ELR (cell line): ENCODE data around the gene ALOX12.
"Not testable (repeated sequence)": the region's sequence is repeated elsewhere in the genome, so short reads cannot be mapped to it uniquely, and the experiment has no call there.

ENCODE experiments used
- DNase-seq: peaks from one replicate; pipeline ENCODE4 v3.0.0-alpha.2; 2015; ENCODE audit warnings: low read depth

Gene ALOX12

GRCh38 chr17:7046127-7046724, 50.4 kb downstream of the ALOX12 start:
- peak; percentile 48 for DNase-seq

- not testable (repeated sequence) for DNase-seq
Observed at GRCh38 chr17:7046725-7047397, 51.0 kb downstream of the ALOX12 start.

DNA sequence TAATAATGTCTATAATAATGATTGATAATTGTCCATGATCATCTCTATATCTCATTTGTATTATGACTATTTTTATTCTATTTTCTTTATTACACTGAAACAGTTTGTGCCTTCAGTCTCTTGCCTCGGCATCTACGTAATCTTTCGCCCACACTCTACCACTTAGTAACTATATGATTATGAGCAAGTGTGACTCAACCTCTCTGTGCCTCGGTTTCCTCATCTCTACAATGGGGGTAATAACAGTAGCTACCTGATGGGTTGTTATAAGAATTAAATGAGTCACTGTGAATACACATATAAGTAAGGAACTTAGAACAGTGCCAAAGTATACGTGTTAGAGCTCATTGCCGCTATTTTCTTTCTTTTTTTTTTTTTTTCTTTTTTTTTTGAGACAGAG, 51.7 kb downstream of the ALOX12 start:
- no peak for DNase-seq

- DNase-seq, result peak; percentile 40
Observed at GRCh38 chr17:7048968-7049367, 53.1 kb downstream of the ALOX12 start.

GRCh38 chr17:7050583-7050982, 54.7 kb downstream of the ALOX12 start:
- not testable (repeated sequence) for DNase-seq

GRCh38 chr17:7056386-7056785, 60.5 kb downstream of the ALOX12 start:
- DNase-seq, result peak; percentile 81

GRCh38 chr17:7058831-7059447, 63.1 kb downstream of the ALOX12 start:
- DNase-seq, result peak; percentile 74
